GM20431 (cell line): ENCODE results near the gene MPHOSPH8.
"Not testable (repeated sequence)": the region's sequence is repeated elsewhere in the genome, so short reads cannot be mapped to it uniquely, and the experiment has no call there.

Experiments
- in situ Hi-C: fragments of 300-500 bp; cut with MseI, MboI; formaldehyde crosslinking; loops from one replicate; pipeline ENCODE4 v1.15.0; 2020; ENCODE audit warnings: low sequenced_read_pairs; ENCODE audit not compliant: unreplicated experiment

MPHOSPH8 gene

DNA sequence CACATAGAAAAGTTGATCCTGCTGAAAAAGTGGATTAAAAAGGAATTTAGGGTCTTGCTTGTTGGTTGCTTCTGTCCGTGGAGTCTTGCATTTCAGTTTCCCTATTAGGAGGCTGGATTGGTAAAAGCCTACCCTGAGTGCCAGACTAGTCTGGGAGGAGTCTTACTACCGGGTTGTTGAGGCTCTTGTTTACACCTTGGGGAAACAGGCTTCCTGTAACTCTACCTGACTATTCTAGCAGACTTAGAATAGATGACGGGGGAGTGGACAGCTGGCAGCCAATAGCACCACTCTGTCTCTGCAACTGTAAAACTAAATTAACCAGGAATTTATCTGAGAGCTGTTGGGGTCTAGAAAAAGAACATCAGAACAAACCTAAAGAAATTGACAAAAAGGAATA is 11.3 kb upstream of the MPHOSPH8 start:
- in situ Hi-C loops: no loop called here

DNA sequence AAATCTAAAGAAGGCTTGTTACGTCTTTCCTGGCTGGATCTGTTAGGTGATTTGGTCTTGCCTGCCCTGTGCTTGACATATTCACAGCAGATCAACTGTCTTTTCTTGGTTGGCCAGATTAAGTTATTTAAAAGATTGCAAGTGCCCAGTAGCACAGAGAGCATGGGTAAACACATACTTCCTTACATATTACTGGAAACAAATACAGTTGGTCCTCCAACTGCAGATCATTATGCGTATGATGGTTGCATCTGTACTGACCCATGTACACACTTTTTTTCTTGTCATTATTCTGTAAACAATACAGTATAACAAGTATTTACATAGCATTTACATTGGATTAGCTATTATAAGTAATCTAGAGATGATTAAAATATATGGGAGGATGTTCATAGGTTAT is 9.2 kb upstream of the MPHOSPH8 start:
- in situ Hi-C loops: no loop called here

DNA sequence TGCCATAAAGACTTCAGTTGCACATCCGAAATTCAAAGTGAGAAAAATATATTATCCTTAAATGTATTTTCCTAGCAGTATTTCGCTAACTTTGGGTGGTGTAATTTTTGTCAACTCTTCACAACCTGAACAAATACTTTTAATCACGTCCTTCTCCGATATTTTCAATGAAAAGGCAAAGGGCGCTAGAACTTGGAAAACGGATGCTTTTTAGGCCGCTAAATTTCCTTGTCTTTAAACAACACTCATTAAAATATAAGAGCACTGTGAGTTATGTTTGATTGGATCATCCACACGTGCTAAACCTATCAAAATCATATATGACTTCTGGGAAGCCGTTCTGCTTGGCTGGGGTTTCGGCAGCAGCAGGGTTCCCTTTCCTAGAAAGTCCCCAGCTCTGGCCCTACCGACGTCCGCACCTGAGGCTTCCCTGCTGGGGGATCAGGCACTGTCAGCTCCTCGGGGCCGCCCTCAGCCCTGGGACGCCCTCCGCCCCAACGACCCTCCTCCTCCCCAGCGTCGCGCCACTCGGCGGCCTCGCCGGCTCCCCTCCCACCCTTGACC is 462 bp upstream of the MPHOSPH8 start:
- in situ Hi-C loops: no loop called here

DNA sequence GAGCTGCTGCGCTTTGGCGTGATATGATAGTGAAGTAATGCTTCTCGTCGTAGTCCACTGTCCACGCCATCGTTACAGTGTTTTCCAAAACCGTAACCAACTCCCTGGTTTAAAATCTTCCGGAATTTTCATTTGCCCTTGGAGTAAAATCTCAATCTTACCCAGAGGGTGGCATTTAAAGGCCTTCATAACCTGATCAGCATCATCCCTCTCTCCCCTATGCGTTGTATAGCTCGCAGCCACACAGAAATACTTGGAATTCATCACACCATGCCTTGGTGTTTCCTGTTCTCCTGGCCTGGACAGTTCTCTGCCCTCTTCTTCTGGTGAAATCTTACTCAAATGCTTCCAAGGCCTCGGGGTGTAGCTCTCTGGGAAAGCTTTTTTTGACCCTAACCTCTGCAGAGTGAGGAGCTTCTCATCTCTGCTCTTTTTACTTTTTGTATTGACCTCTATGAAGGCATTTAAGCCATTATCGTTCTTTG is 839 bp downstream of the MPHOSPH8 start:
- in situ Hi-C loops: no loop called here

DNA sequence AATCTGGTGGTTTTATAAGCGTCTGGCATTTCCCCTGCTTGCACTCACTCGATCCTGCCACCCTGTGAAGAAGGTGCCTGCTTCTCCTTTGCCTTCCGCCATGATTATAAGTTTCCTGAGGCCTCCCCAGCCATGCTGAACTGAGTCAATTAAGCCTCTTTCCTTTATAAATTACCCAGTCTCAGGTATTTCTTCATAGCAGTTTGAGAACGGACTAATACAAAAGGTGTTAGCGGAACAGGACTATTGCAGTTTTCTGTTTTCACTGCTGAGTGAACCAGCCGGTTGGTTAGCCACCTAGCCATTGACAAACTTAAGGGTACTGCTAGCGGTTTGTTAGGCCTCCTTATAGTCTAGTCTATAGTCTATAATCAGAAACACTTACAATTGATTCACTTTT is 2.5 kb downstream of the MPHOSPH8 start:
- in situ Hi-C loops: not testable (repeated sequence)

DNA sequence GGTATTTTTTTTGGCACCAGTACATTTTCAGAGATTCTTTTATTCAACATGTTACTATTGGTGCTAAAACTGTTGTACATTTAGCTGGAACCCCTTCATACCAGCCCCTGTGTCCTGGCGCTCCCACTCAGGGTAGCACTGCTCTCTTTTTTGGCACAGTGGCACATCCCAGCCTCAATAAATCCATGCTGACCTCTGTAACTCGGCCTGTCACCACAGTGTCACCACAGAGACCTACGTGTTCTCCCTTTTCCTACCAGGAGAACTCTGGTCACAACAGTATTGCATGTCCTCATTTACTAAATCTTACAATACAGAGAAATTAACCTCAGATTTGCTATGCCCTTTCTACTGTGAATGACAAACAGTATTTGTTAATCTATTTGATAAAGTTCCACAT is 10.2 kb downstream of the MPHOSPH8 start:
- in situ Hi-C loops: no loop called here

DNA sequence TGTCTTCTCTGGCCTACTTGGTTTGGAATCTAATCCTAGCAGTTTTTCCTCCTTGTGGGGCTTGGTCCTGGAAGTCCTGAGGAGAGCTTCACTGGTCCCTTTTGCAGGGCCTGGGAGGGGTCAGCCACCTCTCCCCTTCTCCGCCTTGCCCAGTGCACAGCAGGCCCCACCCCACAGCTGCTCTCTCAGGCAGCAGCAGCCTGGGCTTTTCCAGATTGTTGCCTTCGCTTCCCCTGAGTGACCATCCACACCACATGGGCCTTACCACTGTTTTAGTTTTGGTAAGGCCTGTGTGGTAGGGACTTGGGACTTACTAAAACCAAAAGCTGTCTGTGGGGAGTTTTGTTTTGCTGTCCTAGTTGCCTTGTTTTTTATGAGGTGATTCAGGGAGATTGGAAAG is 11.5 kb downstream of the MPHOSPH8 start:
- in situ Hi-C loops: no loop called here

DNA sequence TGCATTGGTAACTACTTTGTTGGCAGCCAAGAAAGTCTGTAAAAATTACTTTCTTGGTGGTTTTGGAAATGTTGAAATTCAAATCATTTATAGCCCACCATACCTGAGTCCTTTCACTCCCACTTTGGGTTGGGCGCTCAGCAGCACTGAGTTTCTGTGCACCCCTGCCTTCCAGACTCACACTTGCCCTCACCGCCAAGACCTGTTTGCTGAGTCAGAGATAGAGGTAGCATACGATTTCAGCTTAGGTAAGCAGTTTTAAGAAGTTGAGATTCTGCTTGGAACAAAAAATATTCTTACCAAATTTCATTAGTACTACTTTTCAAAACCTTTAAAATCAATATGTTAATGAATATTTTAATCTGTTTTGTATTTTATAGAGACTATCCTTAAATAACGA is 12.6 kb downstream of the MPHOSPH8 start:
- in situ Hi-C loops: no loop called here

DNA sequence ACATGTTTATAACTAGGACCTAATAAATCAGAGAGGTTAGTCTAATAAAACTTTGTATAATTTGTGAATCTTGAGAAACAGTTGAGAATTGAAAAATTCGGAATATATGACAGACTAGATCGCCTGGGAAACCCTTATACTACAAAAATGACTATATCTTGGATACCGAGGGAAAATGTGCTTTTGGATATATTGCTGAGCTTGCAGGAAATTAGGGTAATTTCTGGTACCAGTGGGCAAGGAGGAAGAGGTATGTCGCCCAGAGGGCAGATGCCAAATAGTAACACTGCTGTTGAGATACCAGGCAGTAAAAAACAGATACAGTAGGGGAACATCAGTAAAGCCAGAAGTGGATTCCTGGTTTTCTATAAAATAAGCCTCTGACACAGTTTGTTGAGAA is 17.3 kb downstream of the MPHOSPH8 start:
- in situ Hi-C loops: no loop called here

DNA sequence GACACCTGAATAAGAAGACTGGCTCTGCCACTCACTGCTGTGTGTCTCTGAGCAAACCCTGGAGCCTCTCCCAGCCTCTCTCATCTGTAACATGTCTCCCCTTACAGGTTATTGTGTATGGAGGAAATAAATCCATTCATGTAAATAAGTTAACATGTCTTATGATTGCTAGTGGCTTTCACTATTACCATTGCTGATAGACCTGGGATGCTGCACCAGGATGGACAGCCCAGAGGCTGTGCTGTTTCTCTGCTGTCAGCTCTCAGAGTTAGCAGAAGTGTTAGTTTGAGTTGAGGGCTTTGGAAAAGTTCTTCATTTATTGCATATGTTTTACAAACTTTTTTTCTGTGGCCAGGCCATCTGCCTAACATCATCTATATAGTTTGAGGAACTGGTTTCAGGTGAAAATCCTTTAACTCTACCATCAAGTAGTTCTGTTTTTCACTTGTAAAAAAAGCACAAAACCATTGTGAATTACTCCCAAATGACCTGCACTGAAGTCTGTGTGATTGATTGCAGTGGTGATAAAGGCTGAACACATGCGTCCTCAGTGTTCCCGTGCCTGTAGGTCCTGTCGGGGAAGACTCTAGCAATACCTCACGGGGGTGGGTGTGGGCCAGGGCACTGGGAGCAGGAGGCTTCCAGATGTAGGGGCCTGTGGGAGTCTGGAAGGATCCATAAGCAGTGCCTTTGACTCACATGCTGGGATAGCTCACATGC is 24.6 kb downstream of the MPHOSPH8 start:
- in situ Hi-C loops: no loop called here

DNA sequence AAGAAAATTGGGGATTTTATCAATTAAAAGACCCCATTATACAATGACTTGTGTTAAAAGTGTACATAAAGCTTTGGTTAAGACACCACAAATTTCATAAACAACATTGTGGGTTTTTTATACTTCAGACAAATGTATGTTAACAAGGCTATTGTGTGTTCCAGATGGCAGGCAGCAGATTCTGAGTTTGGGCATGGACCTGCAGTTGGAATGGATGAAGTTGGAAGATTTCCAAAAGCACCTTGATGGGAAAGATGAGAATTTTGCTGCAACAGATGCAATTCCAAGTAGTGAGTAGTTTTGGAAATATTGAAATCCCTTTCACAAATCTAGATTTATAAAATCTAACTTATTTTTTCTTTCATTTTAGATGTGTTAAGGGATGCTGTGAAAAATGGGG is 25.4 kb downstream of the MPHOSPH8 start:
- in situ Hi-C loops: no loop called here

DNA sequence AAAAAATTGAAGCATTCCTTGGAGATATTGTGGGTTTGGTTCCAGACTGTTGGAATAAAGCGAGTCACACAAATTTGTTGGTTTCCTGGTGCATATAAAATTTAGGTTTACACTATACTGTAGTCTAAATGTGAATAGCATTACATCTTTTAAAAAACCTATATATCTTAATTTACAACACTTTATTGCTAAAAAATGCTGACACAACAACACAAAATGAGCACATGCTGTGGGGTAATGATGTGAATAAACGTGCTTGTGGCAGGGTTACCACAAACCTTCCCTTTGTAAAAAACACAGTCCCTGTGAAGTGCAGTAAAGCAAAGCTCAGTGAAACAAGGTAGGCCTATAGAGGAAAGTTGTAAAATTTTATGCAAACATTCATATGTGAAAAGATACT is 27.7 kb downstream of the MPHOSPH8 start:
- in situ Hi-C loops: no loop called here

DNA sequence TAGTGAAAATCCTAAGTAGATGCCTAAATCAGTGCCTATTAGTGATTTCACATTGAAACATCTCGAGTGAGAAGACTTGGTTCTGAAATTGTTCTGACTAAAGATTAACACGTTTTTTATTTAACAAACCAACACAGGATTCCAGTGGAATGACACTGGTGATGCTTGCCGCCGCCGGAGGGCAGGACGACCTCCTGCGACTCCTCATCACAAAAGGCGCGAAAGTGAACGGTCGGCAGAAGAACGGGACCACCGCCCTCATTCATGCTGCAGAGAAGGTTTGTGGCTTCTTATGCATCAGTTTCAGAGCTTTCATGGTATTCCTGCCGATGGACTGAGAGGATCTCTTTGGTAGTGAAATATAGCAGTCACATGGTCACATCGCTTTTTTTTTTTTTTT is 28.1 kb downstream of the MPHOSPH8 start:
- in situ Hi-C loops: no loop called here

DNA sequence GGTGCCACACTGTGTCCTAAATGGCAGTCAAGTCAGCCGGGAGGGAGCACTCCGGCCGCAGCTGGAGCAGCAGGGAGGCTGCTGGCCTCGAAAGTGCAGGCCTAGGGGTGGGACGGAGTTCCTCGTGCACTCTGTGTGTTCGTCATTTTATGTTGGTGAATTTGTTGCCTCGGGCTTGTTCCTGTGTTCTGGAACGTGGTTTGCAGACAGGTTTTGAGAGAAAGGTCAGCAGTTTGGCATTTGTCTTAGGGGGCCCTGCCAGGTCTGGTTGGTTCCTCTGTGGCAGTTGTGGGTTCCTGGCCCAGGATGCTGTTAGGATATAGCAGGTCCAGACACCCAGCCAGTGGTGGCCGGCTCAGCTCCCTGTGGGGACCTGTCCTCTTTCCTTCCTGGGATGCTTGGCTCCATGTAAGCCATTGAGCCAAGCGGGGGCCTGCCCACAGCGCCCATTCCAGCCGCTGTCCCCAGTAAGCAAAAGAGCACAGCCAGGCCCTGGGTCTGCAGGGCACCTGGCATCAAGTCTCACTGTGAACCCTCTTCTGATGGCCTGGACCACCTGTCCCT is 30.0 kb downstream of the MPHOSPH8 start:
- in situ Hi-C loops: no loop called here

DNA sequence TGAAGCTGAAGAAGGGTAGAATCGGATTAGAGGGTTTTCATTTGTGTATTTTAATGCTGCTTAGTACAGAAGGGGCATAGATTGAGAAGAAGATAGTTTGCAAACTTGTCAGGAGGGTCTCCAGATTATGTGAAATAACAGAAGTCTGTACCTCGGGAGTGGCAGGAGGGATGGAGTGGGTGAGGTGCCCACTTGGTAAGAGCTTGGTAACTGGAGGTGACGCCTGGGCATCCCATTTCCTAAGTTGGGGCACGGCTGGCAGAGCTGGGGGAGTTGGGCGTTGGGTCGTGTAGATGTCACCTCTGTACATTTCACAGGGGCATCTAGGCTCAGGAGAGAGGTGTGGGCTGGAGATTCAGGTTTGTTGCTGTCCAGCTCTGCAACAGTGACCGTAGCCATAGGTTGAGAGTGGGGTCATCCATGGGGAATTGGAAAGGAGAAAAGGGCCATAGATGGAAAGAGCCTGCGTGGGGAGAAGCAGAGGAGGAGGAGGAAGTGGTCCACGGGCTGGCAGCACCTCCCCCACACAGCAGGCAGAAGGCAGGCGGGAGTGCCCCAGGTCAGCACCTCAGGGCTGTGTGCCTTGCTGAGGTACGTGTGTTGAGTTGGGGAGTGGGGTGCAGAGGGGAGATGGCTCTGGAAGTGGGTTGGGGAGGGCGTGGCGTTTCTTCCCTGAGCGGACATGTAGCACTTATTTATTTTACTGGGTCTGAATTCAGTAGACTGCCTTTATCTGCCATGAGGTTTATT is 31.2 kb downstream of the MPHOSPH8 start:
- in situ Hi-C loops: no loop called here

DNA sequence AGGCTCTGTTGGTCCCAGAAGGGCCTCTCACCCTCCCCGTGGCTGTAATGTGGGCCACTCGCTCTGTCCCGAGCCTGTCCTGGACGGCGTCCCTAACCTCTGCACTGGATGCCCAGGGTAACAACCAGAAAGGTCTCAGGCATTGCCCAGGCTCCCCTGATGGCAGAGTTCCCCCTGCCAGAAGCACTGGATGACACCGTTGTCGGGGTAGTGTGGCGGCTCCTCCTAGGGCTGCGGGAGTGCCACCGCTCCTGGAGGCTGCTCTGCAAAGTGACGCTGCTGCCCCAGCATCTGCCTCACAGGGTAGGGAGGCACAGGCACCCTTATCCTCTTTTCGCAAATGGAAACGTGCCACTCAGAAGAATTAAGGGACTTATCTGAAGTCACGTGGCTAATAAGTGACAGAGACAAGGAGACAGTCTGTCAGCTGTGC is 32.0 kb downstream of the MPHOSPH8 start:
- in situ Hi-C loops: no loop called here

DNA sequence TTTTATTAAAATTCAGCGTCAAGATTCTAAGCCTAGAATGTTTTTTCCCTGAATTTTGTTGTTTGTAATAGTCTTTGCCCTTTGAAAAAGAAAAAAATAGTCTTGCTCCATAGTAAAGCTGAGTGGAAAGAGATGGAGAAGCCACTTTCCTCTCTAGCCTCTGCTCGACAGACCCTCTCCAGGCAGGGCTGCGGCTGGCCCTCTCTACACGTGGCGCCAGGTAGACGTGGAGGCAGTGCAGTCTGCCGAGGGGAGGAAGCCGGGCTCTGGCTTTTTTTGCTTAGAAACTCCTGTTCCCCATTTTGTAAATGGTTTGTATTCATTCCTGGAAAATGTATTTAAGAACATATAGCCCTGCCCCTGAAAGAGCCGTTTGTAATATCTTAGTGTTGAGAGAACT is 35.3 kb downstream of the MPHOSPH8 start:
- in situ Hi-C loops: no loop called here

DNA sequence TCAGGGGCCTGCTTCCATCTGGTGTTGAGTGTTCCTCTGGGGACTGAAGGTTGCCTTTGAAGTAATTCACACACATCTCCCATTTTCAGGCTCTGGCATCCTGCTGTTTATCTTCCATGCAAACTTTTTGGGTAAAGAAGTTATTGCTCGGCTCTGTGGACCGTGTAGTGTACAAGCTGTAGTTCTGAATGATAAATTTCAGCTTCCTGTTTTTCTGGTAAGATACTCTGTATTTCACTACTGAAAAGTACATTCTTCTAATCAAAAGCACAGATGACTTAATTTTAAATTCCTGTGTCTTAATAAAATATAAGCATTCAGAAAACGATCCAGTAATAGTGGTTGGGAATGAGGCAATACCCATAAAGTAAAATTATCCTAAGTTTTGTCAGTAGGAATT is 36.7 kb downstream of the MPHOSPH8 start:
- in situ Hi-C loops: no loop called here

DNA sequence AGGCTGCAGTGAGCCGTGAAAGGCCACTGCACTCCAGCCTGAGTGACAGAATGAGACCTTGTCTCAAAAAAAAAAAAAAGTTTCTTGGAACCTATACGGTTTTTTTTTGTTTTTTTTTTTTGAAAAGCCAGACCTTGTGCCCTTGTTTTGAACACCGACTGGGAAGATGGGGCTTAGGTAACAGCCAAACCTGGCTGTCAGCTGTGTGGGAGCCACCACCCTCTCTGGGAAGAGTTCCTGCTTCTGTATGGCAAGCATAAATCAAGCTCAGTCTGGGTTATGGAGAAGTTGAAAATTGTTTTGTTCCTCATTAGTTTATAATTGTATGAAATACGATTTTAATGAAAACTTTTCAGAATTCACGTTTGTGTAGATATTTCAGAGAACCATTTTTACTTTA is 39.5 kb downstream of the MPHOSPH8 start:
- in situ Hi-C loops: no loop called here

DNA sequence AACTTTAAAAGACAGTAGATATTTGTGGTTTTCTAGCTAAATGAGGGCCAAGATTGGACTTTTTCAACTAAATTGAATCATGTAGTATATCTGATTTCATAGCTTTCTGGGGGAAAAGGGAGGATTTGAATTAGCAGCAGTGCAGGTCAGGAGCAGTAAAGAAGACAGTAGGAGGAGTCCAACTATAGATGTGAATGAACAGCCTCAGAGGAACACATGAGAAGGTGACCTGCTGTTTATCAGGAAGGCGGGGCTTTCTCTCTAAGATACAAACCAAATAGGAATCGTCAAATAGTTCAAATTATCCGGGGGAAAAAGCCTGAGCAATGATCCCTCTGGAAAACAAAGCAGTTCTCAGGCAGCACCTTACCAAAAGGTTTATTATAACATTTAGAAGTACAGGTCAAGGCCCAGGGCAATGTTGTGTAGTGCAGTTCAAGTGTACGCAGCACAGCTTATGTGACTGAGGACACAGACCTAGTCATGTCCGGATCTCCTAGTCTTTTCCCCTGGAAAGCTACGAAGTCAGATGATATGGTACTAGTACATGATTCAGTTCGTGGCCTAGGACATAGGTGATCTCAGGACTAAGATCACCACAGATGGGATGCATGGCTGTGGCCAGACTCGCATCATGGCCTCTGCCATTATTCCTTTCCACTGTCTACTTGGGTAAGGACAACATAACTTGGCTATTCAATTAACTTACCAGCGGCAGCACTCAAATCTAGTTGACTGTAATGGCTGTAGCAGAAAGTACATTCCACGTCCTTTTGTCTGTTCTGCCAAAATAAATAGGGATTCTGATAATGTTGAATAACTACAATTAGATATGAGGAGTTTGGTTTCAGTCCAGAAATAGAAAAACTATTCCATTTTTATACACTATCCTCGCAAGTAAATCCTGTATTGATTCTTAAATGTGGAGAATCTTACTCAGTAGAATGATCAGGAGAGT is 40.3 kb downstream of the MPHOSPH8 start:
- in situ Hi-C loops: no loop called here
